GM12891 (cell line): ENCODE measurements around the gene RCBTB2.

Experiments used
- PAX5 ChIP-seq: IDR thresholded peaks from 2 replicates; pipeline ENCODE4 v1.6.1; 2011; ENCODE audit warnings: low read length, moderate library complexity, mild to moderate bottlenecking; ENCODE audit not compliant: insufficient read depth, severe bottlenecking
- POLR2A ChIP-seq: IDR thresholded peaks from 2 replicates; pipeline ENCODE4 v1.6.1; 2011; ENCODE audit warnings: low read depth, low read length, control low read depth
- POLR2AphosphoS5 ChIP-seq: IDR thresholded peaks from 2 replicates; pipeline ENCODE4 v1.6.1; 2011; ENCODE audit warnings: low read depth, low read length, control low read depth
- POU2F2 ChIP-seq: IDR thresholded peaks from 2 replicates; pipeline ENCODE4 v1.6.1; 2011; ENCODE audit warnings: low read depth, mild to moderate bottlenecking, control low read depth, low read length, moderate library complexity
- TAF1 ChIP-seq: IDR thresholded peaks from 2 replicates; pipeline ENCODE4 v1.6.1; 2011; ENCODE audit warnings: low read depth, low read length, control low read depth

DNA sequence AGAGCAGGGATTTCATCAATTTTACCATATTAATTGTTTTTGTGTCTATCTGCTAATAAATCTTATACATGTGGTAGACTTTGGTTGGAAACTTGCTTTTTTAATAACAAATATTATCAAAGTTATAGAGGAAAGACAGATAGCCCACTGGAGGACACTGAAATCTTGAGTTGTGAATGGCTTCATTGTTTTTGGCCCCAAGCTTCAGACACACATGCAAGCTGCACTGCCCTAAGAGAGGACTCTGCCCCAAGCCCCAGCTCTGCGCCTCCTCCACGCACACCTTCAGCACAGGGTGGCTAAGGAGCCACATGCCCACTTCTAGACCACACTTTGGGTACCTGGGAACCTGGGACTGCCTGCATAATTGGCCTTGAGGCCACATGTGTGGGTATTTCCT lies 35.2 kb downstream of the RCBTB2 start:
- TF ChIP-seq POLR2A (no peak), POLR2AphosphoS5 (no peak), POU2F2 (no peak), TAF1 (no peak), PAX5 (no peak)
